Liver (tissue), 9 donors: Measurements from ENCODE around the gene AARSD1. TPM values are rescaled to one million over a fixed set of nuclear protein-coding genes. Genes with fewer than 3 reads are reported as not detected.
"Not testable (repeated sequence)": the region's sequence is repeated elsewhere in the genome, so short reads cannot be mapped to it uniquely, and the experiment has no call there.

Source experiments
- DNase-seq: peaks from one replicate; pipeline ENCODE4 v3.0.0-alpha.2; 2017; ENCODE audit warnings: low spot score
- H3K27ac ChIP-seq, 2 donors: one replicate each; pipeline ENCODE4 v1.7.0; 2013; ENCODE audit warnings: inconsistent platforms in 2 of 2, low read length in 2 of 2, control low read depth in 1 of 2, low read depth in 1 of 2, mild to moderate bottlenecking in 1 of 2
- H3K27me3 ChIP-seq, 4 donors: one replicate each; pipeline versions ENCODE4 v1.6.1 to v1.7.0; 2013; ENCODE audit warnings: low read length in 3 of 4, inconsistent platforms in 1 of 4, mild to moderate bottlenecking in 1 of 4, moderate library complexity in 1 of 4; ENCODE audit not compliant: control insufficient read depth in 4 of 4, insufficient read depth in 4 of 4
- H3K36me3 ChIP-seq, 4 donors: one replicate each; pipeline versions ENCODE4 v1.6.1 to v1.7.0; 2013; ENCODE audit warnings: low read length in 3 of 4, mild to moderate bottlenecking in 3 of 4, low read depth in 1 of 4, moderate library complexity in 1 of 4; ENCODE audit not compliant: control insufficient read depth in 4 of 4, insufficient read depth in 3 of 4
- H3K4me1 ChIP-seq, 4 donors: one replicate each; pipeline versions ENCODE4 v1.6.1 to v1.7.0; 2013; ENCODE audit warnings: low read length in 3 of 4, mild to moderate bottlenecking in 3 of 4, moderate library complexity in 1 of 4; ENCODE audit not compliant: control insufficient read depth in 4 of 4, insufficient read depth in 4 of 4
- H3K4me3 ChIP-seq, 3 donors: one replicate each; pipeline versions ENCODE4 v1.6.1 to v1.7.0; 2013; ENCODE audit warnings: low read length in 3 of 3, control low read depth in 1 of 3, low read depth in 1 of 3, mild to moderate bottlenecking in 1 of 3
- H3K9ac ChIP-seq, 2 donors: one replicate each; pipeline ENCODE4 v1.7.0; 2013; ENCODE audit warnings: low read length in 2 of 2, mild to moderate bottlenecking in 2 of 2, moderate library complexity in 2 of 2, control low read depth in 1 of 2, low read depth in 1 of 2
- H3K9me3 ChIP-seq, 4 donors: one replicate each; pipeline versions ENCODE4 v1.6.1 to v1.7.0; 2013; ENCODE audit warnings: low read length in 3 of 4; ENCODE audit not compliant: control insufficient read depth in 4 of 4
- EGR1 ChIP-seq, 2 donors: IDR thresholded peaks; 2 replicates each; pipeline ENCODE4 v1.6.1; 2016 to 2018; ENCODE audit warnings: antibody characterized with exemption in 2 of 2, low read depth in 2 of 2
- FOXA1 ChIP-seq: IDR thresholded peaks from 2 replicates; pipeline ENCODE4 v1.6.1; 2016; ENCODE audit warnings: antibody characterized with exemption
- FOXA2 ChIP-seq: IDR thresholded peaks from 2 replicates; pipeline ENCODE4 v1.6.1; 2016; ENCODE audit warnings: antibody characterized with exemption
- GABPA ChIP-seq, 2 donors: IDR thresholded peaks in 1 of 2; conservative IDR thresholded peaks in 1 of 2; 2 replicates each; pipeline ENCODE4 v1.6.1; 2016; ENCODE audit warnings: antibody characterized with exemption in 2 of 2, mild to moderate bottlenecking in 1 of 2, moderate library complexity in 1 of 2
- HNF4A ChIP-seq, 2 donors: conservative IDR thresholded peaks; 2 replicates each; pipeline ENCODE4 v1.6.1; 2016; ENCODE audit warnings: antibody characterized with exemption in 2 of 2, mild to moderate bottlenecking in 2 of 2
- HNF4G ChIP-seq: IDR thresholded peaks from 2 replicates; pipeline ENCODE4 v1.6.1; 2016; ENCODE audit warnings: antibody characterized with exemption
- JUND ChIP-seq, 2 donors: IDR thresholded peaks; 2 replicates each; pipeline ENCODE4 v1.6.1; 2016; ENCODE audit warnings: antibody characterized with exemption in 2 of 2
- MAX ChIP-seq: IDR thresholded peaks from 2 replicates; pipeline ENCODE4 v1.6.1; 2016; ENCODE audit warnings: antibody characterized with exemption
- NR2F2 ChIP-seq: IDR thresholded peaks from 2 replicates; pipeline ENCODE4 v1.6.1; 2016; ENCODE audit warnings: antibody characterized with exemption
- REST ChIP-seq: IDR thresholded peaks from 2 replicates; pipeline ENCODE4 v1.6.1; 2016; ENCODE audit warnings: antibody characterized with exemption, mild to moderate bottlenecking
- RXRA ChIP-seq, 2 donors: IDR thresholded peaks; 2 replicates each; pipeline ENCODE4 v1.6.1; 2017 to 2018; ENCODE audit warnings: antibody characterized with exemption in 2 of 2, mild to moderate bottlenecking in 1 of 2
- SP1 ChIP-seq: IDR thresholded peaks from 2 replicates; pipeline ENCODE4 v1.6.1; 2018; ENCODE audit warnings: antibody characterized with exemption, mild to moderate bottlenecking
- TAF1 ChIP-seq: conservative IDR thresholded peaks from 2 replicates; pipeline ENCODE4 v1.6.1; 2016; ENCODE audit warnings: antibody characterized with exemption, mild to moderate bottlenecking
- YY1 ChIP-seq: IDR thresholded peaks from 2 replicates; pipeline ENCODE4 v1.6.1; 2016; ENCODE audit warnings: antibody characterized with exemption, mild to moderate bottlenecking
- WGBS: extraction: QIAGEN DNeasy Blood & Tissue Kit; methylation state at CpG from one replicate; pipeline ENCODE4 v1.1.7; 2013; 5-methylcytosine and 5-hydroxymethylcytosine counted together
- polyA plus RNA-seq, 2 donors: library from polyadenylated mRNA; stranded (reverse) in 1 of 2; unstranded in 1 of 2; fragments of 200-250 nt in 1 of 2; fragments of >200 nt in 1 of 2; fragmentation: Nextera tagmentation in 1 of 2; extraction: Ambion mirVana in 1 of 2; gene quantifications; one replicate each; pipeline versions ENCODE4 v1.2.1 to v1.2.3, GENCODE V29; 2013 to 2015
- total RNA-seq, 2 donors: library from RNA; depleted of rRNA; stranded (reverse); fragments of >200 nt; gene quantifications; one replicate each; pipeline ENCODE4 v1.2.3, GENCODE V29; 2014
- TF ChIP-seq, protein P1 (sequence below): IDR thresholded peaks from 2 replicates; pipeline ENCODE4 v1.6.1; 2016; ENCODE audit warnings: antibody characterized with exemption
- TF ChIP-seq, protein P2 (sequence below): IDR thresholded peaks from 2 replicates; pipeline ENCODE4 v1.6.1; 2016; ENCODE audit warnings: antibody characterized with exemption
- TF ChIP-seq, protein P3 (sequence below): fragments of 150-350 bp; IDR thresholded peaks from 2 replicates; pipeline ENCODE4 v1.5.1; 2017; ENCODE audit warnings: improper control_type of control experiment, low read depth, low read length; ENCODE audit not compliant: missing input control
- donor health status: healthy.
- donor health status: healthy.
- donor health status: healthy.
- donor health status: healthy.
- donor health status: healthy.

The AARSD1 gene
- total and polyA plus RNA-seq, 4 donors, result 8.2 to 25.2 (median 19.6) TPM

GRCh38 chr17:42975265-42975664 lies 11.0 kb upstream of the AARSD1 start:
- H3K4me3 ChIP-seq, result no peak overlapping the region
- WGBS, result 34% methylated on average over 2 of the region's 2 CpGs
- H3K27me3 ChIP-seq, result no peaks in the 10 kb centered on the region
- no peak overlapping the region for H3K27ac ChIP-seq
- no peak for DNase-seq
- peaks cover 3 to 7% (median 5%) of the 10 kb centered on the region in 4 donors for H3K4me1 ChIP-seq
- no peaks in the 10 kb centered on the region for H3K36me3 ChIP-seq
- TF ChIP-seq GABPA (IDR thresholded peaks at IDR 0.05 in 1 of 2, conservative IDR thresholded peaks at IDR 0.05 in 1 of 2) (no peak), HNF4G (no peak), MAX (no peak), EGR1 (IDR thresholded peaks at IDR 0.05; ENCODE audit: low read depth in 2 of 2) (no peak), NR2F2 (no peak), FOXA2 (no peak), FOXA1 (no peak), JUND (IDR thresholded peaks at IDR 0.05) (no peak), TAF1 (no peak), RXRA (IDR thresholded peaks at IDR 0.05) (no peak), HNF4A (conservative IDR thresholded peaks at IDR 0.05) (no peak), SP1 (no peak), YY1 (no peak), REST (no peak)
- TF ChIP-seq, protein P1, sequence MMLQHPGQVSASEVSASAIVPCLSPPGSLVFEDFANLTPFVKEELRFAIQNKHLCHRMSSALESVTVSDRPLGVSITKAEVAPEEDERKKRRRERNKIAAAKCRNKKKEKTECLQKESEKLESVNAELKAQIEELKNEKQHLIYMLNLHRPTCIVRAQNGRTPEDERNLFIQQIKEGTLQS, result no peak
- TF ChIP-seq, protein P2, sequence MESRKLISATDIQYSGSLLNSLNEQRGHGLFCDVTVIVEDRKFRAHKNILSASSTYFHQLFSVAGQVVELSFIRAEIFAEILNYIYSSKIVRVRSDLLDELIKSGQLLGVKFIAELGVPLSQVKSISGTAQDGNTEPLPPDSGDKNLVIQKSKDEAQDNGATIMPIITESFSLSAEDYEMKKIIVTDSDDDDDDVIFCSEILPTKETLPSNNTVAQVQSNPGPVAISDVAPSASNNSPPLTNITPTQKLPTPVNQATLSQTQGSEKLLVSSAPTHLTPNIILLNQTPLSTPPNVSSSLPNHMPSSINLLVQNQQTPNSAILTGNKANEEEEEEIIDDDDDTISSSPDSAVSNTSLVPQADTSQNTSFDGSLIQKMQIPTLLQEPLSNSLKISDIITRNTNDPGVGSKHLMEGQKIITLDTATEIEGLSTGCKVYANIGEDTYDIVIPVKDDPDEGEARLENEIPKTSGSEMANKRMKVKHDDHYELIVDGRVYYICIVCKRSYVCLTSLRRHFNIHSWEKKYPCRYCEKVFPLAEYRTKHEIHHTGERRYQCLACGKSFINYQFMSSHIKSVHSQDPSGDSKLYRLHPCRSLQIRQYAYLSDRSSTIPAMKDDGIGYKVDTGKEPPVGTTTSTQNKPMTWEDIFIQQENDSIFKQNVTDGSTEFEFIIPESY, result no peak
- TF ChIP-seq, protein P3, sequence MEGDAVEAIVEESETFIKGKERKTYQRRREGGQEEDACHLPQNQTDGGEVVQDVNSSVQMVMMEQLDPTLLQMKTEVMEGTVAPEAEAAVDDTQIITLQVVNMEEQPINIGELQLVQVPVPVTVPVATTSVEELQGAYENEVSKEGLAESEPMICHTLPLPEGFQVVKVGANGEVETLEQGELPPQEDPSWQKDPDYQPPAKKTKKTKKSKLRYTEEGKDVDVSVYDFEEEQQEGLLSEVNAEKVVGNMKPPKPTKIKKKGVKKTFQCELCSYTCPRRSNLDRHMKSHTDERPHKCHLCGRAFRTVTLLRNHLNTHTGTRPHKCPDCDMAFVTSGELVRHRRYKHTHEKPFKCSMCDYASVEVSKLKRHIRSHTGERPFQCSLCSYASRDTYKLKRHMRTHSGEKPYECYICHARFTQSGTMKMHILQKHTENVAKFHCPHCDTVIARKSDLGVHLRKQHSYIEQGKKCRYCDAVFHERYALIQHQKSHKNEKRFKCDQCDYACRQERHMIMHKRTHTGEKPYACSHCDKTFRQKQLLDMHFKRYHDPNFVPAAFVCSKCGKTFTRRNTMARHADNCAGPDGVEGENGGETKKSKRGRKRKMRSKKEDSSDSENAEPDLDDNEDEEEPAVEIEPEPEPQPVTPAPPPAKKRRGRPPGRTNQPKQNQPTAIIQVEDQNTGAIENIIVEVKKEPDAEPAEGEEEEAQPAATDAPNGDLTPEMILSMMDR, result no peak
- H3K9ac ChIP-seq, result no peak overlapping the region
- H3K9me3 ChIP-seq, result no peaks in the 10 kb centered on the region

GRCh38 chr17:42973323-42973722 lies 9.1 kb upstream of the AARSD1 start:
- H3K9me3 ChIP-seq, H3K27me3 ChIP-seq, H3K36me3 ChIP-seq, H3K27ac ChIP-seq, H3K4me1 ChIP-seq, H3K4me3 ChIP-seq, H3K9ac ChIP-seq, DNase-seq: not testable (repeated sequence)
- WGBS, result 75% methylated on average over 12 of the region's 18 CpGs
